Heart left ventricle (tissue), 16 donors: ENCODE data around the gene EPB41L4B. TPM values are rescaled to one million over a fixed set of nuclear protein-coding genes. Genes with fewer than 3 reads are reported as not detected.

Source experiments
- ATAC-seq, 4 donors: fragments of 200-7000 bp; cut with Tn5 transposase; one replicate each; pipeline ENCODE4 v1.9.1; 2020 to 2022; ENCODE audit warnings: moderate library complexity in 4 of 4, mild to moderate bottlenecking in 3 of 4, moderate number of reproducible peaks in 1 of 4
- DNase-seq, 5 donors: peaks; one replicate each; pipeline ENCODE4 v3.0.0-alpha.2; 2020
- H3K27ac ChIP-seq, 12 donors: fragments of 200-600 bp; sonication (generic) in 4 of 12; one replicate each; pipeline versions ENCODE4 v1.5.0 to v1.8.0; 2016 to 2022; ENCODE audit warnings: mild to moderate bottlenecking in 2 of 12
- H3K27me3 ChIP-seq, 9 donors: fragments of 200-600 bp; sonication (generic) in 2 of 9; one replicate each; pipeline versions ENCODE4 v1.5.1 to v1.8.0; 2016 to 2022; ENCODE audit warnings: mild to moderate bottlenecking in 3 of 9
- H3K36me3 ChIP-seq, 9 donors: fragments of 200-600 bp; sonication (generic) in 2 of 9; one replicate each; pipeline versions ENCODE4 v1.5.0 to v1.8.0; 2018 to 2022; ENCODE audit warnings: mild to moderate bottlenecking in 2 of 9
- H3K4me1 ChIP-seq, 12 donors: fragments of 200-600 bp; sonication (generic) in 4 of 12; one replicate each; pipeline versions ENCODE4 v1.5.0 to v1.8.0; 2016 to 2022; ENCODE audit warnings: mild to moderate bottlenecking in 3 of 12
- H3K4me3 ChIP-seq, 12 donors: fragments of 200-600 bp; sonication (generic) in 4 of 12; one replicate each; pipeline versions ENCODE4 v1.5.0 to v1.8.0; 2017 to 2022; ENCODE audit warnings: mild to moderate bottlenecking in 9 of 12, moderate library complexity in 4 of 12
- H3K9me3 ChIP-seq, 12 donors: fragments of 200-600 bp; sonication (generic) in 4 of 12; one replicate each; pipeline versions ENCODE4 v1.5.0 to v1.8.0; 2016 to 2022; ENCODE audit warnings: mild to moderate bottlenecking in 1 of 12
- POLR2A ChIP-seq, 2 donors: fragments of 450-650 bp; IDR thresholded peaks; one replicate each; pipeline ENCODE4 v1.6.1; 2017; ENCODE audit warnings: antibody characterized with exemption in 2 of 2, mild to moderate bottlenecking in 2 of 2, moderate library complexity in 2 of 2
- WGBS, 4 donors: extraction: QIAGEN DNeasy Blood & Tissue Kit in 2 of 4; methylation state at CpG; one replicate each; pipeline versions ENCODE4 v1.1.5 to v1.1.7; 2013 to 2018; 5-methylcytosine and 5-hydroxymethylcytosine counted together
- intact Hi-C, 10 donors: fragments of 100-400 bp; cut with DNase I; formaldehyde crosslinking; loops; one replicate each; pipeline versions ENCODE4 v1.11.1 to v1.14.2; 2022
- polyA plus RNA-seq, 2 donors: library from polyadenylated mRNA; stranded (reverse); fragments of 200-250 nt; gene quantifications; one replicate each; pipeline ENCODE4 v1.2.3, GENCODE V29; 2013
- total RNA-seq, 9 donors: library from RNA; depleted of rRNA in 2 of 9; stranded (reverse); fragments of >200 nt in 2 of 9; fragmentation: NEBNext Ultra II Directional in 3 of 9; extraction: Animal tissue kit (Norgen Biotek cat#: 25700) in 3 of 9; gene quantifications; one replicate each; pipeline versions ENCODE4 v1.1.0 to v1.2.4, GENCODE V29; 2016 to 2023
- TF ChIP-seq, protein P1 (sequence below), 12 donors: fragments of 200-600 bp; sonication (generic) in 4 of 12; IDR thresholded peaks; one replicate each; pipeline versions ENCODE4 v1.5.0 to v1.8.0; 2018 to 2022; ENCODE audit warnings: antibody characterized with exemption in 12 of 12, mild to moderate bottlenecking in 5 of 12
- donor health status: ischemic (EF 13 %, LVEDD 7.1; RV severe dilation, severe dysfunction).
- donor health status: healthy with polysubstance abuse.
- donor health status: DM: no; HTN: yes; CAD: no.
- donor health status: DM: no; HTN: no; CAD: no.
- donor health status: ischemic (EF 25% LVEDD 6.9; RV normal size, moderate dysfunction).
- donor health status: ischemic (EF 25% LVEDD 5.7; RV mildly dilated, moderate dysfunction).
- donor health status: healthy.
- donor health status: DM: yes; HTN: yes; CAD: no.
- donor health status: ischemic (EF 35%, LVEDD 5.7; RV mildly dilated, moderate dysfunction).
- donor health status: nonischemic (EF 11% LVEDD 7.7; RV severe dilation, severe dysfunction).
- donor health status: DM: yes; HTN: yes; CAD: no.
- donor health status: PGD.
- donor health status: ischemic (EF 29% LVEDD 5.4; RV normal size, mild dysfunction).
- donor health status: nonischemic (EF 23%, LVEDD 6.1; RV moderate dilation, normal function).

Gene EPB41L4B
- total and polyA plus RNA-seq, 11 donors, result 0.71 to 16.5 (median 8.9) TPM

DNA sequence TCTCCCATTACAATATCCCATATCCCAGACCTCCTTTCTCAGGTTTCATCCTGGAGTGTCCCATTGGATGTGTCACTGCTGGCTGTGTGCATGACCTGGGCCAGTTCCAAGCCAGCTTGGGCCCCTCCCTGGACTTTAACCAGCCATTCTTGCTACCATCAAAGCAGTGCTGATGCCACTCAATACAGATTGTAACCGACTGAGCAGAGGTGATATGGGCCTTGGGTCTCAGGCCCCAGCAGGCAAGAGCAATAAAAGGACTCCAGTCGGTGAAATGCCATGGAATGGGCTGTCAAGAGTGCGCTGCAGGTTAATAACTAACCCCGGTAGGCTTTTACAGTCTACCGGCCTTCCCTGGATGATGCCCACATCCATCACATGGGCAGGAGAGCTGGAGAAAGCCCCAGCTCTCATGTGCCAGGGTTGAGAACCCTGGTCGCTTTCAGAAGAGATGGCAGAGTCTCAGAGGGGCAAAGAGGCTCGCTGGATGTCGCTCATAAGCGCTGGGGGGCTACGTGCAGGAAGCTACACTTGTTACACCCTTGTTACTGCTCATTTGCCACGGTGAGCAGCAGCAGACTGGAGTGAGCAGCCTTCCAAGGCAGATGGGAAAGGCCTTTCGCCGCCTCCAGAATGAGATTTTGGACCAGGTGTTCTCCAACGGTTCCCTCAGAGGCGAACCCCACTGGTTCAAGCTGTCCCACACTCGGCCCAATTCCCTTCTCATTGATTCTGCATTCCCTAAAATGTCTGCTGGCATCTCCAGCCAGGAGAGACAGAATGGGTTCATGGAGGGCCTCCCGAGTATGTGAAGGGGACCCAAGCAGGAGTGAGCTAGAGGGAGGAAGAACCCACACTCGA is 13.2 kb downstream of the EPB41L4B start:
- DNase-seq, result no peak
- Histone ChIP-seq H3K36me3 (no peaks in the 10 kb centered on the region), H3K27me3 (peaks cover 0 to 1% (median 0%) of the 10 kb centered on the region in 9 donors), H3K4me3 (no peak overlapping the region), H3K4me1 (peaks cover 0 to 40% (median 1%) of the 10 kb centered on the region in 12 donors), H3K27ac (no peak overlapping the region), H3K9me3 (no peaks in the 10 kb centered on the region)
- ATAC-seq, result peak in 2 of 4 donors; percentile 22 to 54
- TF ChIP-seq POLR2A (IDR thresholded peaks at IDR 0.05), result no peak
- TF ChIP-seq, protein P1, sequence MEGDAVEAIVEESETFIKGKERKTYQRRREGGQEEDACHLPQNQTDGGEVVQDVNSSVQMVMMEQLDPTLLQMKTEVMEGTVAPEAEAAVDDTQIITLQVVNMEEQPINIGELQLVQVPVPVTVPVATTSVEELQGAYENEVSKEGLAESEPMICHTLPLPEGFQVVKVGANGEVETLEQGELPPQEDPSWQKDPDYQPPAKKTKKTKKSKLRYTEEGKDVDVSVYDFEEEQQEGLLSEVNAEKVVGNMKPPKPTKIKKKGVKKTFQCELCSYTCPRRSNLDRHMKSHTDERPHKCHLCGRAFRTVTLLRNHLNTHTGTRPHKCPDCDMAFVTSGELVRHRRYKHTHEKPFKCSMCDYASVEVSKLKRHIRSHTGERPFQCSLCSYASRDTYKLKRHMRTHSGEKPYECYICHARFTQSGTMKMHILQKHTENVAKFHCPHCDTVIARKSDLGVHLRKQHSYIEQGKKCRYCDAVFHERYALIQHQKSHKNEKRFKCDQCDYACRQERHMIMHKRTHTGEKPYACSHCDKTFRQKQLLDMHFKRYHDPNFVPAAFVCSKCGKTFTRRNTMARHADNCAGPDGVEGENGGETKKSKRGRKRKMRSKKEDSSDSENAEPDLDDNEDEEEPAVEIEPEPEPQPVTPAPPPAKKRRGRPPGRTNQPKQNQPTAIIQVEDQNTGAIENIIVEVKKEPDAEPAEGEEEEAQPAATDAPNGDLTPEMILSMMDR (IDR thresholded peaks at IDR 0.05), result no peak
- 84 to 90% (median 89%) methylated on average over 14 to 18 of the region's 18 CpGs for WGBS, 4 donors
- intact Hi-C loops, result no loop called here

DNA sequence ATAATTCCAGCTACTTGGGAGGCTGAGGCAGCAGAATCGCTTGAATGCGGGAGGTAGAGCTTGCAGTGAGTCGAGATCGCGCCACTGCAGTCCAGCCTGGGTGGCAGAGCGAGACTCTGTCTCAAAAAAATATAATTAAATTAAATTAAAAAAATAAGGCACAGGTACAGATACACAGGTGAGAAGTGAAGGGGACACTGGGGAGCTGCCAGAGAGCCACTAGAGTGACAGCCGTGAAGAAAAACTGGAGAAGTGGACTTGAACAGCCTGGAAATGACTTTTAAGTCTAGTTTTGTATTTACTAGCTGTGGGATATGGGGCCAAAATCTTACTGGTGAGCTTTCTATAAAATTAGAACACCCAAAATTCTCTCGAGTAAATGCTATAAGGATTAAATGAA is 15.1 kb downstream of the EPB41L4B start:
- Histone ChIP-seq H3K27ac (no peak overlapping the region), H3K4me1 (peaks cover 0 to 23% (median 0%) of the 10 kb centered on the region in 12 donors), H3K4me3 (no peak overlapping the region), H3K9me3 (no peaks in the 10 kb centered on the region), H3K27me3 (peaks cover 0 to 2% (median 0%) of the 10 kb centered on the region in 9 donors), H3K36me3 (no peaks in the 10 kb centered on the region)
- no peak for TF ChIP-seq POLR2A (IDR thresholded peaks at IDR 0.05)
- TF ChIP-seq, protein P1 (IDR thresholded peaks at IDR 0.05), result no peak
- intact Hi-C loops, result no loop called here
- no peak for ATAC-seq
- 84 to 96% (median 94%) methylated on average over 8 of the region's 8 CpGs for WGBS, 4 donors
- no peak for DNase-seq

DNA sequence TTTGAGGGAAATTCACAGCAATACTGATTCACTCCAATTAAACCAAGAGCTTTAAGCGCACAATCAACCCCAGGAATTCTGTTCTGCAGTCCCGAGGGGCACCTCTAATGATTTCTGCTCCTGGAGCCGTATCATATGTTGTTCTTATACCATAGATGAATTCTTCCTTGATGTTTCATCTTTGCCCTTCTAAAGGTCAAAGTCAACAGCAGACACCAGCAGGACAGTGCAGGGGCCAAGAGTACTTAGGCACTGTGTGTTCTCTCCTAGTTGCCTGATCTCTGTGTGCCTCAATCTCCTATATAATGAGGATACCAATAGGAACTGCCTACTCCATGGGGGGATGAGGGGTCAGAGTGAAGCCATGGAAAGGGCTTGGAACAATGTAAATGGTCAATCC is 16.5 kb downstream of the EPB41L4B start:
- Histone ChIP-seq H3K36me3 (no peaks in the 10 kb centered on the region), H3K27ac (peak overlapping the region in 2 of 12 donors; percentile 18 to 34), H3K9me3 (no peaks in the 10 kb centered on the region), H3K4me1 (peaks cover 0 to 12% (median 0%) of the 10 kb centered on the region in 12 donors), H3K4me3 (no peak overlapping the region), H3K27me3 (peaks cover 0 to 2% (median 0%) of the 10 kb centered on the region in 9 donors)
- 37 to 65% (median 51%) methylated on average over 3 of the region's 3 CpGs for WGBS, 4 donors
- intact Hi-C loops, result no loop called here
- no peak for DNase-seq
- ATAC-seq, result peak; percentile 62 to 80 (median 72)
- no peak for TF ChIP-seq POLR2A (IDR thresholded peaks at IDR 0.05)
- TF ChIP-seq, protein P1 (IDR thresholded peaks at IDR 0.05), result no peak

DNA sequence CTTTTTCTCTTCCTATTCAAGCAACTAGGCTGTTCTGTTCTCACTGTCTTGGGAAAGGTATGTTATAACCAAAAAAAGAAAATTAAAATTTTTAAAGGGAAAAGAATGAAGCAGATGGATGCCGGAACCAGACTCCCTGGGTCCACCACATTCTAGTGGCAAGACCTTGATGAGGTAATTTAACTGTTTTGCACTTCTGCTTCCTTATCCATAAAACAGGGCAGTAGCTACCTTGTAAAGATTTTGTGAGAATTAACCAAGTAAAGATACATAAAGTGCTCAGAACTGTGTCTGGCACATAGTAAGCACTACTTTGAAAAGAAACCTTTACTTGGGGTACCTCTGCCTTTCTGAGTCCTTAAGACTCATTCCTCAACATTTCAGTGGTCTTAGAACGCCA is 17.0 kb downstream of the EPB41L4B start:
- Histone ChIP-seq H3K27me3 (peaks cover 0 to 2% (median 0%) of the 10 kb centered on the region in 9 donors), H3K4me1 (peaks cover 0 to 12% (median 0%) of the 10 kb centered on the region in 12 donors), H3K4me3 (no peak overlapping the region), H3K27ac (peak overlapping the region in 1 of 12 donors; percentile 18), H3K9me3 (no peaks in the 10 kb centered on the region), H3K36me3 (no peaks in the 10 kb centered on the region)
- TF ChIP-seq, protein P1 (IDR thresholded peaks at IDR 0.05), result no peak
- no peak for TF ChIP-seq POLR2A (IDR thresholded peaks at IDR 0.05)
- intact Hi-C loops, result no loop called here
- no peak for ATAC-seq
- DNase-seq, result no peak
- 81 to 93% (median 87%) methylated on average over 2 of the region's 2 CpGs for WGBS, 4 donors
